GM12874 (cell line): Measurements from ENCODE around the gene CD180.

ENCODE experiments used
- CTCF ChIP-seq: IDR thresholded peaks from 2 replicates; pipeline ENCODE4 v1.5.1; 2011; ENCODE audit warnings: low read depth, mild to moderate bottlenecking, control low read depth, low read length, moderate library complexity; ENCODE audit not compliant: insufficient read depth

Gene CD180

GRCh38 chr5:67203701-67204074 is 7.1 kb upstream of the CD180 start:
- no peak for TF ChIP-seq CTCF

GRCh38 chr5:67202828-67203227 is 6.2 kb upstream of the CD180 start:
- no peak for TF ChIP-seq CTCF

GRCh38 chr5:67201897-67202549 is 5.4 kb upstream of the CD180 start:
- no peak for TF ChIP-seq CTCF

GRCh38 chr5:67200809-67201562 is 4.4 kb upstream of the CD180 start:
- TF ChIP-seq CTCF = no peak

- TF ChIP-seq CTCF = no peak
These were observed 3.3 kb upstream of the CD180 start for GRCh38 chr5:67199859-67200258.

GRCh38 chr5:67198917-67199316 is 2.3 kb upstream of the CD180 start:
- no peak for TF ChIP-seq CTCF

- TF ChIP-seq CTCF = no peak
These were observed 937 bp upstream of the CD180 start for GRCh38 chr5:67197536-67197935.
